HepG2 (cell line): Measurements from ENCODE around the gene ADGRF1. TPM values are rescaled to one million over a fixed set of nuclear protein-coding genes. Genes with fewer than 3 reads are reported as not detected.

Source experiments
- CBX2 ChIP-seq, 2 experiments: fragments of 200-600 bp in 1 of 2; sonication (generic); formaldehyde crosslinking in 1 of 2; IDR thresholded peaks; 2 replicates each; pipeline versions ENCODE4 v1.7.0 to v1.8.1; 2018 to 2022; ENCODE audit warnings: low read depth in 2 of 2, low read length in 1 of 2, mild to moderate bottlenecking in 1 of 2, missing genetic modification reagents in 1 of 2
- PPARG ChIP-seq: conservative IDR thresholded peaks from 2 replicates; pipeline ENCODE4 v1.6.1; 2016; ENCODE audit warnings: missing biosample characterization, missing genetic modification reagents
- SMAD9 ChIP-seq: sonication (generic); formaldehyde crosslinking; IDR thresholded peaks from 2 replicates; pipeline ENCODE4 v1.5.1; 2020; ENCODE audit warnings: mild to moderate bottlenecking, missing genetic modification reagents
- ZNF124 ChIP-seq: sonication (generic); formaldehyde crosslinking; IDR thresholded peaks from 2 replicates; pipeline ENCODE4 v1.4.0; 2020; ENCODE audit warnings: missing genetic modification reagents
- ZNF207 ChIP-seq: fragments of 450-650 bp; IDR thresholded peaks from 2 replicates; pipeline ENCODE4 v1.6.1; 2016; ENCODE audit warnings: antibody characterized with exemption, borderline replicate concordance
- ZNF326 ChIP-seq: sonication (generic); formaldehyde crosslinking; IDR thresholded peaks from 2 replicates; pipeline ENCODE4 v1.4.0; 2020; ENCODE audit warnings: missing genetic modification reagents, borderline replicate concordance
- polyA plus RNA-seq, 8 experiments: library from polyadenylated mRNA; depleted of rRNA in 3 of 8; stranded (reverse) in 7 of 8; unstranded in 1 of 8; fragments of >200 nt; fragmentation: Illumina TruSeq in 4 of 8; extraction: Trizol in 4 of 8; gene quantifications; 2 replicates each; pipeline versions ENCODE4 v1.2.1 to v1.2.3, GENCODE V29; 2011 to 2016; ENCODE audit warnings: low read depth in 4 of 8, missing spikeins in 1 of 8, mixed read lengths in 1 of 8; ENCODE audit not compliant: insufficient read depth in 1 of 8
- total RNA-seq, 5 experiments: library from RNA; depleted of rRNA; stranded (reverse); fragments of >200 nt; fragmentation: Illumina TruSeq; extraction: Trizol; gene quantifications; 2 replicates each; pipeline ENCODE4 v1.2.3, GENCODE V29; 2016; ENCODE audit warnings: low read depth in 1 of 5
- TF ChIP-seq, protein P1 (sequence below): sonication (generic); formaldehyde crosslinking; IDR thresholded peaks from 2 replicates; pipeline ENCODE4 v1.4.0; 2020; ENCODE audit warnings: mild to moderate bottlenecking, missing genetic modification reagents
- TF ChIP-seq, protein P2 (sequence below): sonication (generic); formaldehyde crosslinking; IDR thresholded peaks from 2 replicates; pipeline ENCODE4 v1.8.1; 2023; ENCODE audit warnings: missing genetic modification reagents, mild to moderate bottlenecking, borderline replicate concordance
- TF ChIP-seq, protein P3 (sequence below): sonication (generic); formaldehyde crosslinking; IDR thresholded peaks from 2 replicates; pipeline ENCODE4 v1.5.1; 2020; ENCODE audit warnings: missing genetic modification reagents, mild to moderate bottlenecking, borderline replicate concordance

The ADGRF1 gene
- total and polyA plus RNA-seq, 2 of the 13 experiments (the other 11 are each of a cell fraction or from before 2014, with no cell fraction given): not detected

DNA sequence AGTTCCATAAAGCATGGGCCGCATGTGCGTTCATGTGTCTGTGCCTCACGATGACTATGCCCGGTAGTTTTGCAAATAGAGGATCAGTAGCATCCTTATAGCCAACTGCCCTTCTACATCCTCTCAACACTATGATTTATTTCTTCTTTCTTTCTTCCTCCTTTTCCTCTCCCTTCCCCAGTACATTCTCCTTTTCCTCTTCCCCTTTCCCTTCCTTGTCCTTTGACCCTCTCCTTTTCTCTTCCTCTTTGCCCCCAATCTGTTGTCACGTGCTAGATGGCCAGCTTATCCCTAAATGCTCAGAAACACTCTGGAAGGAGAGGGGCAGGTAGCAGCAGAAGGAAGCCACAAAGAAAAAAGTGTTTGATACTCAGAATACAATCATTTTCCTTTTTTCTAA, 20.2 kb upstream of the ADGRF1 start (continued):
- TF ChIP-seq, protein P1, sequence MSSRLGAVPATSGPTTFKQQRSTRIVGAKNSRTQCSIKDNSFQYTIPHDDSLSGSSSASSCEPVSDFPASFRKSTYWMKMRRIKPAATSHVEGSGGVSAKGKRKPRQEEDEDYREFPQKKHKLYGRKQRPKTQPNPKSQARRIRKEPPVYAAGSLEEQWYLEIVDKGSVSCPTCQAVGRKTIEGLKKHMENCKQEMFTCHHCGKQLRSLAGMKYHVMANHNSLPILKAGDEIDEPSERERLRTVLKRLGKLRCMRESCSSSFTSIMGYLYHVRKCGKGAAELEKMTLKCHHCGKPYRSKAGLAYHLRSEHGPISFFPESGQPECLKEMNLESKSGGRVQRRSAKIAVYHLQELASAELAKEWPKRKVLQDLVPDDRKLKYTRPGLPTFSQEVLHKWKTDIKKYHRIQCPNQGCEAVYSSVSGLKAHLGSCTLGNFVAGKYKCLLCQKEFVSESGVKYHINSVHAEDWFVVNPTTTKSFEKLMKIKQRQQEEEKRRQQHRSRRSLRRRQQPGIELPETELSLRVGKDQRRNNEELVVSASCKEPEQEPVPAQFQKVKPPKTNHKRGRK (CRISPR knock-in tag): 0 out of 2 replicates have a peak, but pooled peaks have one; percentile 81
- 0 out of 2 replicates have a peak, but pooled peaks have one; percentile 24 for TF ChIP-seq SMAD9
- no peak for TF ChIP-seq CBX2 (IDR thresholded peaks at IDR 0.05; ENCODE audit: low read depth, low read length)
- no peak for TF ChIP-seq CBX2 (CRISPR knock-in tag; IDR thresholded peaks at IDR 0.05; ENCODE audit: low read depth)
- TF ChIP-seq ZNF326 (CRISPR knock-in tag): no peak
- TF ChIP-seq PPARG: no peak
- TF ChIP-seq, protein P2, sequence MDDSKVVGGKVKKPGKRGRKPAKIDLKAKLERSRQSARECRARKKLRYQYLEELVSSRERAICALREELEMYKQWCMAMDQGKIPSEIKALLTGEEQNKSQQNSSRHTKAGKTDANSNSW (CRISPR knock-in tag): 0 out of 2 replicates have a peak, but pooled peaks have one; percentile 2
- TF ChIP-seq, protein P3, sequence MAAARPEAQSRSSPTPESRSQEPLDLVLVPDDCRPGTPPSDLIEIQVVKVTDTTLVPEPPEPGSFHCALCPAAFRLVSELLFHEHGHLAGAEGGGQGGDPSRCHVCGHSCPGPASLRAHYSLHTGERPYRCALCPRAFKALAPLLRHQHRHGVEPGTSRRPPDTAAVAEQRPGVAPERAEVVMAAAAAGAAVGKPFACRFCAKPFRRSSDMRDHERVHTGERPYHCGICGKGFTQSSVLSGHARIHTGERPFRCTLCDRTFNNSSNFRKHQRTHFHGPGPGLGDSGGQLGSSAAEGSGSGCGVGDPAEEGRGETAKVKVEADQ (CRISPR knock-in tag): no peak
- TF ChIP-seq ZNF207: no peak
- TF ChIP-seq ZNF124: 0 out of 2 replicates have a peak, but pooled peaks have one; percentile 12
